GM19238 (cell line): Measurements from ENCODE around the gene ZNF423.

Source experiments
- DNase-seq: peaks from one replicate; pipeline ENCODE4 v3.0.0; 2011; ENCODE audit warnings: low spot score; ENCODE audit not compliant: insufficient read length

ZNF423 gene

DNA sequence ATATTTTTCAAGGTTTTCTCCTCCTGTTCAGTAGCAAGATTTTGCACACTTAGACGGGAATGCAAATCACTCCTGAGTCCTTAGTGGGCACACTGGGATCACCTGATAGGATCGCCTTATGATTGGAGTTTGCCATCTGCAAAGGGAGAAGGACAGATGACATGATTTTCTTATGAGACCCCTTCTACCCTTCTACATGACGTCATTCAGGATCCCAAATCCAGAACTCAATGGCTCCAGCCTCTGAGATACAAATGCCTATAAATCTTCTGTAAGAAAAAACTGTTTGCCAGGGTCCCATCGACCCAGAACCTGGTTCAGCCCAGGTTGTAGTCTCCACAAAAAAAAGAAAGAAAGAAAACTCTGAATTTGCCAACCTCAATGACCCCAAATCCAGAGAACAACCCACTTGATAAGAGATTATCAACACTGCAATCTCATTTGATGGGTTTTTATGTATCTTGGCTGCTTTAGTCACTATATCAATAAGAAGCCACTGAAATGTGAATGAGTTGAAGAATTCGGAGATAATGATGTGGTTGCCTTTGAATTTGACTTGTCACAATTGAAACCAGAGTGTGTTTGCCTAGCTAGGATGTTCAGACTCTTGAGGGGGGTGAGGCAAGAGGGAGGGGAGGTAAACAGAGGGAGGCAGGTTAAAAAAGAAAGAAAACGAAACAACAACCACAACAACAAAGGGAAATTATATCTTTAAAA, 6.7 kb downstream of the ZNF423 start:
- no peak for DNase-seq

DNA sequence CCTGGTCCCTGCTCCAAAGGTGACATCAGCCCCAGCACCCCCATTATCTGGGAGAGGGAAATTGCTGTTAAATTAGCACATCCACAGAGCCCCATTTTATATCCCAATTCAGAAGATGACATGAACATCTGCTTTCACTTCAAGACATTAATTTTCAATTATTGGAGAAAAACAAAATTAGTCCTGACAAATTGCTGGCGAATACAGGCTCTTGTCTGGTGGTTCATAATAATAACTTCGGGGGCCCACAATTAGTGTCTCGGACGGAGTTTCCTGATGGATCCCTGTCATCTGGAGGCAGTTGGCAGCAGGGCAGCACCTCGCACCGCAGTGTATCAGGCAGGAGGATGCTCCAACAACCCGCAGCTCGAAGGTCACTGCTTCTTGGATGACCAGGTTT, 7.4 kb downstream of the ZNF423 start:
- DNase-seq: no peak

DNA sequence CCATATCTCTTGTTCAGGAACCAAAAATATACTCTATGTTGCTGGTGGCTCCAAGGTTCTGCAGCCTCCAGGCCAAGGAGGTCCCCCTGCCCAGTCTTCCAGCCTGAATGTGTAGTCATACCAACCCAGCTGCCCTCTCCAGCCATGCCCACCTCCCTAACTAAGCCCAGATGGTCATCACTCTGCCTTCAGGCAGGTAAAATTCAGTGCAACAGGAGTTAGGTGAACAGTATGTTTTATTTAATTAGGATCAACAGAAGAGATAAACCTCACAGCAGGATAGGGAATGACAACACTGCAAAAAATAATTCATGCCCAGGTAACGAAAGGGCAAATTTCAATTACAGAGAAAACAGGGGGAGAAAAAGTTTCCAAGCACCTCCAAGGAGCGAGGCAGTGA, 9.1 kb downstream of the ZNF423 start:
- DNase-seq: no peak

DNA sequence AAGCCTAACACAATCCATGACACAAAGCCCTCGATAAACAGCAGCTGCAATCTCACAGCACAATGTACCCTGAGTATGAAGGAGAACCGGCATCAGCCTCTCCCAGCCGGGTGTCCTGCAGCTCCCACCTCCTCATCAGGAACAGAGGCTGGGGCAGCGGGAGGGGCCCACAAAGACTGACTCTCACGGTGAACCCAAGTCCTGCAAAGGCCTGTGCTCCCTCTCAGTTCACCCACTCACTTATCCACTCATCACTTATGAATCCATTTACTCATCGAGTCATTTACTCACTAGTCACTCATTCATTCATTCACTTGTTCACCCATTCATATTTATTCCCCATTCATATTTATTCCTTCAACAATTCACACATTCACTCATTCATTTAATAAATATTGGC, 11.6 kb downstream of the ZNF423 start:
- DNase-seq: no peak

DNA sequence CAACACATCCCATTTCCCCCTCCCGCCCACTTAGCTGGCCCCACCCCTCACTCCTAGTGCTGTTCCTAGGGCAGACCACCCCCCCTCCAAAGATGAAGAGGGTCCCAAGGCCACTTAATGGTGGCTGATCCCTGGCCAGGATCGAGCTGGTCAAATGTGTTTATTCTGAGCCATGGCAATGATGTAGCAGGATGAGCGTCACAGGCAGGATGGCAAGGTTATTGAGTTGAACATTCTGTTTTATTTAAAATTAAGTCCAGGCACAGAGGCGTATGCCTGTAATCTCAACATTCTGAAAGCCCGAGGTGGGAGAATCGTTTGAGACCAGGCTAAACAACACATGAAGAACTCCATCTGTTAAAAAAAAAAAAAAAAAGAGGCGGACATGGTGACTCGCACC, 12.2 kb downstream of the ZNF423 start:
- DNase-seq: no peak

DNA sequence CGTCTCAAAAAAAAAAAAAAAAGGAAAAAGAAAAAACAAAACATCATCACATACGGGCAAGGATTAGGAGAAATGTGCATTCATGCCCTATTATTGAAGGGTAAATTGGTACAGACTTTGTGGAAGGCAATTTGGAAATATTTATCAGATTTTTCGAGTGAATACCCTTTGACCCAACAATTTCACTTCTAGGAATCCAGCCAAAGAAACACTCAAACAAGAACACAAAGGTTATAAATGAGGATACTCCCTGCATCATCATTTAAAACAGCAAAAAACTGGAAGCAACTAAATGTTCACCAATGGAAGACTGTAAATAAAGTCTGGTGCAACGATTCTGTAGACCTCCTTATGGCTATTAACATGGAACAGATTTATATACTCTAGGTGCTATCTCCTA, 12.9 kb downstream of the ZNF423 start:
- DNase-seq: no peak

DNA sequence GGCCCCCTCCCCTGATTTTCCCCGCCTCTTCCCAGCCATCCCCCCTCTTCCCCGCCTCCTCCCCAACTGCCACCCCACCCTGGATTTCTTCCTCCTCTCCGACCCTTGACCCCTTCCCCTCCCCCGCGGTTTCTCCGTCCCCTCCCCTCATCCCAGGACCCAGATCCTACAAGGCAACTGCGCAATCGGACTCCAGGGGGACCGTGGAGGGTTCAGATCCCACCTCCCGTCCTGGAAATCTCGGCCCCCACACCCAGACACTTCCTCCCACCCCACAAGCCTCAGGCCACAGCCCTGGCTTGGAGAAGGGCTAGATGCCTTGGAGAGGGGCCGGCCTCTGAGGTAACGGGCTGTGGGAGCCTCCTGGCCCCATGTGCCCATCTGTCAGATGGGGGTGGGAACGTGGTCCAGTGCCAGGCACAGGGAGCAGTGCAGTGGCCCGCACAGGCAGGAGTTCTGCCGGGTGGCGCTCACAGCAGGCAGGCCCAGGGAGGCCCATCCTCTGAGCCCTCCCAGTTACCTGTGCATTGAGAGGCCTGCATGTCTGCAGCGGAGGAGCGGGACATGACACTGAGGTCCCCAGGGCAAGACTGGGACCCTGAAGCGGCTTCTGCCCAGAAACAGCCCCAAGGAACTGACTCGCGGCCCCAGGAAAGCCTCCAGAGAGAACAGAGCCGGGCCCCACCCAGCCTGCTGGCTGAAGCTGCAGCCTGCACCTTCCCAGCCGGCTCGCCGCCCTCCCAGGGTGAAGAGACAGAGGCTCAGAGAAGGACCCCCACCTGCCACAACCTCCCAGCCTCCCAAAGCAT, 16.7 kb downstream of the ZNF423 start:
- DNase-seq: no peak

DNA sequence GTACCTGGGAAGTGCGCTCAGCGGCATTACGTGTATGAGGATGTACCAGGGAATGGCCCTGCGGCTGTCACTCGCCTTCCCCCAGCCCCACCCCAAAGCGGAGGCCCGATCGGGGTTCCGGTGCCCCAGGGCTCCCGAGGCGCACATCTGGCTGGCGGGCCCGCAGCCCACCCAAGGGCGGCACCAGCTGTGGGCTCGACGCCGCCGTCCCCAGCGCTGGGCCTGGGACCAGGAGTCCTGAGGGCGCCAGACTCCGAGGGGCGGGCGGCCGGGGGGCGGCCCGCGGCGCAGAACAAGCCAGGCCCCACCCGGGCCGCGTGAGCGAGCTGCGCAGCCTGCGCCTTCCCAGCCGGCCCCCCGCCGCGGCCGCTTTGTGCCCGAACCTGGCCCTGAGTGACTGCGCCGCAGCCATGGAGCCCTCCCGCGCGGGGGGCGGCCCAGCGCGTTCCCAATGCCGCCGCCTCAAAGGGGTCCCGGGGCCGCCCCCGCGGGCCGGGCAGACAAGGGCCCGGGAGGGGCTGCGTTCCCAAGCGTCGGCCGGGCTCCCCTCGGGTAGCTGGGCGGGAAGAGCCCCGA, 17.4 kb downstream of the ZNF423 start:
- DNase-seq: no peak

DNA sequence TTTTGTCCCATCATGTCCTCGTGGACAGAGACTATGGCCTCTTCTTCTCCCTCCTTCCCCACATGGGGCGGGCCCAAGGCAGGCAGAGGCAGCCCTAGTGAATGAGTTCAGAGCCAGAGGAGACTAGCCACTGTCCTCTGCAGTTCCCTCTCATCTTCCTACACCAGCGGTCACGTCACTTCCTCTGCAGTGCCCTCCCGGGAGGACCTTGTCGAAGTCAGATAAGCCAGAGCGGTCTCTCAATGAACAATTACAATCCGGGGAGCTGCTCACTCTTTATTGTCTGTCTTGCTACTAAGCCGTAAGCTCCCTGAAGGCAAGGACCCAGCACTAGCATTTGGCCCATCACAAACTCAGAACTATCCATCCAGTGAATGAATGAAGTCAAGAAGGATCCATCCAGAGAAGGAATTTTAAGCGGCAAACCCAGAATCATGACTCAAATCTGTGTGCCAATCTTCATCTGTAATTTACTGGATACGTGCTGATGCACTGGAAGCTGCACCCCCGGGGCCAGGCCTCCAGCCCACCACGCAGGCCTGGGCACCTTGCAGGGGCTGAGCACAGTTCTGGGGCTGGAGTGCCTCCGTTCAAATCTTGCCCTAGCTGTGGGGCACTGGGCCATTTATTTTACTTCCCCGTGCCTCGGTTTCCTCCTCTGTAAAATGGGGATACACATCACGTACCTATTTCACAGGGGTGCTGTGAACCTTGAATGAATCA, 18.1 kb downstream of the ZNF423 start:
- DNase-seq: no peak

DNA sequence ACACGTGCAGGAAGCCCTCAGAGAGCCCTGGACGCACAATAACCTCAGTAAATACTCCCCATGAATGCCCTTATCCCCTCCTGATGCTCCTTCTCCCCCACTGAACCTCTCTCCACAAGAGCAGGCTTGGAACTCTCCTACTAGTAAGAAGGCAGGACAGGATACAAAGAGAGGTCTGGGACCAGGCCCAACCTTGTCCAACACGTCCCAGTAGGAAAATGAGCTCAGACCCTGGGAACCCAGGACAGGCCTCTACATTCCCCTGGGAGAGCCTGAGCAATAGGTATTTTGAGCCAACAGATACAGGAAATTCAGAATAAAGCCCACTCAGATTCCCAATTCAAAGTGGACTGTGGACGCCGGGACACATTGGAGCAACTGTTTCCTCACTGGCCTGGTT, 19.2 kb downstream of the ZNF423 start:
- DNase-seq: no peak

DNA sequence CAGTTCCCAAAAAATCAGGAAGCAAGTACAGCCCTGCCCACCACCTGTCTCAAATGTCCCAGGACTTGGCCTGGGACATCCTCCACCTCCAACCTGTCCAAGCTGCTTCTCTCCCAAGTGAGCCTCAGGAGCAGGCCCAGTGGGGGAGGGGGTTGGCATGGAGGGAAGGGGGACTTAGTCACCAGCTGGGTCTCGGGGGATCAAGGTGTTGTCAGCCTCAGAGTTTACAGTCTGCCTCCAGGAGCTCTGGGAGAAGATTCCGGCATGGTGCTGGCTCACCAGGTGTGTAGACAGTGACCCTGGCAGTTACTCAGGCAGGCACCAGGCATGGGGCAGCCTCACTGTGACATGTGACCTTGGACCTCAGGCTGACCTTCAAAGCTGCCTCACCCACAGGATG, 19.7 kb downstream of the ZNF423 start:
- DNase-seq: no peak

DNA sequence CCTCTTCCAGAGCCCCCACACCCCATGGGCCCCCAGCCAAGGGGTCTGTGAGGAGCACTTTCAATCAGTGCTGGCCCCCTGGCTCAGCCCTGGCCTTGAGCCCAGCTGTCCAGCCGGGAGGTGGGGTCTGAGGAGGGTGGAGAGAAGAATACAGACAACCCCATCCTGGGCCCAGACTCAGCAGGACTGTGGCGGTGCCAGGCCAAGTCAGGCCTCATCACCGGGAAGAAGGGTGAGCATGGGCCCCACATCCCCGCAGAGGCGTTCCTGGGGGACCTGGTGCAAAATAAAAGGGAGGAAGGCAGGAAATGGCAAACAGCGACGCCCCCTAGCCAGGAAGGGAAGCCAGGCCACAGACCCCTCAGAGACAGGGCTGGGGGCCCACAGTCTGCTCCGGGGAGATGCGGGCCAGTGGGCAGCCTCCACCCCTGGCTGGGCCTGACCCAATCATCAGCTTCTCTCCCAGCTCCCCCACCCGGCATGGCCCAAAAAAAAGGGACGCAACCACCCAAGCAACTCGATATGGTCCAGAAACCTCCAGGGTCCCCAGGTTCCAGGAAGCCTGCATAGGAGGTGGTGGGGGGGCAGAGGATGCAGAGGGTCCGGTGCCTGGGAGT, 20.6 kb downstream of the ZNF423 start:
- no peak for DNase-seq

DNA sequence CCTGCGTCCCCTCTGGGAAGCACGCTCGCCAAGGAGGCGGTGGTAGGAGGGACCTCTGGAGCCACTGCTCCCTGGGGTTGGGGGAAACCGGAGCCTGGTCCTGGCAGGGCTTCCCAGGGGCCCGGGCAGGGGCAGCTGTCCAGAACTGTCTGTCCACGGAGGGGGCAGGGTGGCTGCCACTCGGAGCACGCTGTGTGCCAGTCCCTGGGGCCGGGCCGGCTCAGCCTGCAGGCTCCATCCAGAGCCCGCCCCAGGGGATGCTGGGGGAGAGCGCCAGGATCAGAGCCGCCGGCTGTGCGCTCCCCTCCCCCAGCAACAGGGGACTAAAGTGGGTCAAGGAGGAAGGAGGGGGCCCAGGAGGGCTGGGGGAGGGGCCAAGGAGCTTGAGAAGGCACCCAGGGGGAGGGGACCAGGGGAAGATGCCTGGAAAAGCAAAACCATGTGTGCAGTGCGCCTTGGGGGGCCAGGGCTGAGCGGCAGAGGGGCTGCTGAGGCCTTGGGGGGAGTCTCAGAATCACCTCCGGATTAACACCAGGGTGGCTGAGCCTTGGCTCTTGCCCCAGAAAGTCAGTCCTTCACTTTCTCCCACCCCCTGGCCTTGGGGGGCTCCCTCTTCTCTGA, 21.3 kb downstream of the ZNF423 start:
- DNase-seq: no peak

DNA sequence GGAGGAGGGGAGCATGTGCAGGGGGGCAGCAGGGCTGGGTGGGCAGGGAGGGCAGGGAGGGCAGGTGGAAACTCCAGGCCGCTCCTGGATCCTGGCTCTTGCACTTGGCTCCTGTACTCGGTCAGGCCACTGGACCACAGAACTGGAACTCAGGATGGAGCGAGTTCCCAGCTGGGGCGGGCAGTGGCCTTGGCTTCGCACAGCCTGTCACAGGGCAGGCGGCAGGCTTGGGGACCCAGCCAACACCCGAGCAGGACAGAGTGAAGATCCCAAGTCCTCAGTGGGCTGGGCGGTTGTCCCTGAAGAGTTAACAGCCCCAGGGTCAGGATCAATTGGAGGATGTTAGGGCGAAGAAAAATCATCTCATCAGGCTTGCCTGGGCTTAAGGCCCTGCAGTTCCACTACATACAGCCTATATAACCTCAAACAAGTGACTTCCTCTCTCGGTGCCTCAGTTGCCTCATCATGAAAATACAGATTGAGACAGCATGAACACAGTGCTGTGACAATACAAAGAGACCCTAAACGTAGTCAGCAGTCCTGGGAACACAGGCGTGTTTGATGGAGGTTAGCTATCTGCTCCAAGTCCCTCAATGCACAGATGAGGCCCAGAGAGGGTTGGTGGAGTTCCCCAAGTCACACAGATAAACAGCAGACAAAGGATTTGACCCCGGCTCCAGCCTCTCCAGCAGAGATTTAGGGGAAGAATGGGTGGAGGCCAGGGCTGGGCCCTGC, 21.9 kb downstream of the ZNF423 start:
- DNase-seq: no peak

DNA sequence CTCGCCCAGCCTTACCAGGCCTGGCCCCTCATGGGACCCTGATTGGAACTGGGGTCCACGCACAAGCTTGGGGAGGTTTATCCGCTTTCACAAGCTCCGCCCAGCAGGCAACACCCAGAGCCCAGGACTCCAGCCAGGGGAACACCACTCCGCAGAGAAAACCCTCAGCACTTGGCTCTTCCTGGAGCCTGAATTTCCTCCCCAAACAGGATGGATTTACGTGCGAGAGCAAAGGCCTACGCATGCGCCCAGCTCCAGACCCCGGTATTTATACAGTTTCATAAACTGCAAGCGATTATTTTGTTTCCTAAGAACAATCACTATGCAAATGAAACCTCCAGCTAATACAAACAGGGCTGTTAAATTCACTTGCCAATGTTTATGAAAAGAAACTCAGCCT, 22.8 kb downstream of the ZNF423 start:
- DNase-seq: no peak

DNA sequence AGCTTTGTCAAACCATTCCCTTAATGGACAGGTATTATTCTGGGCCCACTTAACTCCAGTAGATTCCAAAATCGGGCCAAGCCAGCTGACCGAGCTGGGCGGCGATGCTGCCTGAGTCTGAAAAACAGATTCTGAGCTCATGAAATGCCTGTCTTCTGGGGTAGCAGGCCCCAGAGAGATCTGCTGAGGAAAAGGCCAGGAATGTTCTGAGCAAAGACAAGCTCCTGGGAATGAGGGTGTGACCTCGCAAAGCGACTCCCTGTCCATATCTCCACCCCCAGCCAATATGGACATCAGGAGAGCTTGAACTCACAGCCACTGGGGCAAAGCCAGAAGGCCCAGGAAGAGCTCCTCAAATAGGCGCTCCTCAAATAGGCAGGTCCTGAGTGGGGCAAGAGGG, 23.7 kb downstream of the ZNF423 start:
- no peak for DNase-seq

DNA sequence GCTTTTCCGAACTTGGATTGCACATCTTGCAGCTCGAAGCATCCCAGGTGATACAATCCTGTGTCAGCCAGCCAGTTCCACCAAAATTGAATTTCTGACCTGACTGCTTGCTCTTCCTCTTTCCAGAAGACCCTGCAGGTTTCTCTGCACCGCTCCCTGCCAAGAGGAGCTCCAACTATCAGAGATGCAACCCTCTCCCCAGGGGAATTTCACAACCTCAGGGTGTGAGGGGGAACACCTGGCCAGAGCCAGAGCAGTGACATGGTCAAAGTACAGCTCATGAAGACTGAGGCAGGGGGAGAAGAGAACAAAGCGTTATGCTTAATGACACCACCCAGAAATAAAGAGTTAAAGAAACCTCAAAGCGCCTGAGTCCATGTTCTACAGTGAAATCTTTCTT, 25.0 kb downstream of the ZNF423 start:
- DNase-seq: no peak

DNA sequence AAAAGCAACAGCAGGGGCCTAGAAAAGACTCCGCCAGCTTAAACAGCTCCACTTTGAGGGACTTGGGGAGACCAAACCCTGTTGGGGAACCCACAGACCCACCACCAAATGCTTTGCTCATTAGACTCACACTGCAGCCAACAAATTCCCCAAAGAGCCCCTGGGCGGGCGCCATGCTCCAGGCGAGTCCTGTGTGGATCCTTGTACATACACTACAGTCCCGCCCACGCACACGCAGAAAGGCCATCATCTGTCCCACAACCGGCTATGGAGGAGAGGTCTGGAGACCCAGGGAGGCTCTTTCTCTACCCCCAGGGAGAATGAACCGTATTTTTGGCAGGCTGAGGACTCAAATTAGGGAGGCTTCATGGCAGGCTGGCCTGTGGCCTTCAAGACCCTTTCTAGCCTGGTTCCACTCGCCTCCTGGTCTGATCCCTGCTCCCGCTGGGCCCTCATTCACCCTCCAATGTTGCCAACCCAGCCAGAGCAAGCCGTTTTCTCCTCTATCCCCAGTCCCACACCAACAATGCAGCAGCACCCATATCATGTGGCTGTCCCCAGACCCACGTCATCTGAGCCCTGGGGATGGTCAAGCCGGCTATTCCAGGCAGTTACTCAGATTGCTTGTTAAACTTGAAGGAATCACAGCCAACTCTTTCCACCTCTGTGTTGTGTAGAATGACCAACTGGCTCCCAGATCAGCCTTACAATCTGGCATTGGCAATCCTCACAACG, 27.2 kb downstream of the ZNF423 start:
- DNase-seq: no peak

DNA sequence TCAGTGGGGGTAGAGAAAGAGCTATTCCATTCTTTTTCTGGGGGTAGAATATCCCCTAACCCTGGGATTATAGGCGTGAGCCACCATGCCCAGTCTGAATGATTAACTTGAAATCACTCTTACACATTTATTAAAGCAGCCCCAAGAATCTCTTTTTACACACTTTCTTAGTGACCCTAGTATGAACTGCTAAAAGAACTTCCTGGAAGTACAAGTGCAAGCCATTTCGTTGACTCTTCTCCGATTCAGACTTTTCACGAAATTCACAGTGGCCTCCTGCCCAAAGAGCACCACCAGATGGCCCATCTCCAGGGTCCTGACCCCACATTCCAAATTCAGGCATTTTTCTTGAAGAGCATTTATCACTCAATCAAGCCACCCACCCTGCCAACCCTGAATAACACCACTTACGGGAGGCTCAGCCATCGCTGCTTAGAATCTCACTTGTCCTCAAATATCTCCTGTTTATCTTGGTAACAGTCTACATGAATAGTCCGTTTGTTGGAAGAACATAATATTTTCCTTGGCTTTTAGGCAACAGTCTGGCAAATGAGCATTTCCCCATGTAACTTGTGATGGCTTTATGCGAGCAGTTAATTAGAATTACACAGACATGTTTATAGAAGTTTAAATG, 28.0 kb downstream of the ZNF423 start:
- no peak for DNase-seq
